GM18507 (cell line): ENCODE data around the gene TOLLIP.

Source experiments
- DNase-seq: peaks from one replicate; pipeline ENCODE4 v3.0.0; 2011; ENCODE audit warnings: low read depth; ENCODE audit not compliant: insufficient read length; ENCODE audit errors: extremely low spot score
- FAIRE-seq: peaks from 2 replicates; lab custom pipeline; 2011; peaks lifted over from hg19 to GRCh38; lab: Jason Lieb, UNC

The TOLLIP gene

GRCh38 chr11:1238767-1239595, 70.5 kb downstream of the TOLLIP start:
- FAIRE-seq (no peak), DNase-seq (no peak)

GRCh38 chr11:1237851-1238250, 71.6 kb downstream of the TOLLIP start:
- FAIRE-seq (no peak), DNase-seq (no peak)

GRCh38 chr11:1237128-1237580, 72.3 kb downstream of the TOLLIP start:
- DNase-seq (no peak), FAIRE-seq (no peak)

GRCh38 chr11:1236316-1237127, 72.9 kb downstream of the TOLLIP start:
- FAIRE-seq (no peak), DNase-seq (no peak)

- FAIRE-seq (no peak), DNase-seq (no peak)
Measured at GRCh38 chr11:1235901-1236315, 73.5 kb downstream of the TOLLIP start.

GRCh38 chr11:1235306-1235900, 74.0 kb downstream of the TOLLIP start:
- DNase-seq: no peak
- no peak for FAIRE-seq

GRCh38 chr11:1234771-1235305, 74.6 kb downstream of the TOLLIP start:
- no peak for DNase-seq
- no peak for FAIRE-seq

GRCh38 chr11:1234054-1234720, 75.2 kb downstream of the TOLLIP start:
- DNase-seq (no peak), FAIRE-seq (no peak)

GRCh38 chr11:1233351-1234053, 75.9 kb downstream of the TOLLIP start:
- no peak for DNase-seq
- no peak for FAIRE-seq

GRCh38 chr11:1232883-1233321, 76.5 kb downstream of the TOLLIP start:
- DNase-seq (no peak), FAIRE-seq (no peak)

GRCh38 chr11:1232021-1232882, 77.2 kb downstream of the TOLLIP start:
- DNase-seq: no peak
- FAIRE-seq: no peak

GRCh38 chr11:1231396-1232020, 77.9 kb downstream of the TOLLIP start:
- FAIRE-seq (no peak), DNase-seq (no peak)

GRCh38 chr11:1230456-1231395, 78.7 kb downstream of the TOLLIP start:
- FAIRE-seq (no peak), DNase-seq (no peak)

- FAIRE-seq: no peak
- DNase-seq: no peak
Measured at GRCh38 chr11:1230121-1230455, 79.3 kb downstream of the TOLLIP start.

GRCh38 chr11:1229471-1230120, 79.8 kb downstream of the TOLLIP start:
- FAIRE-seq (no peak), DNase-seq (no peak)

- FAIRE-seq: no peak
- DNase-seq: no peak
Measured at GRCh38 chr11:1228921-1229451, 80.4 kb downstream of the TOLLIP start.
